ENCODE data around the gene SCAMP4. TPM values are rescaled to one million over a fixed set of nuclear protein-coding genes. Genes with fewer than 3 reads are reported as not detected.

Gene SCAMP4
- total and polyA plus RNA-seq, 2 of the 13 experiments (the other 11 are each of a cell fraction or from before 2014, with no cell fraction given) = 10.7 to 13.7 TPM

GRCh38 chr19:1884719-1885334 is 20.4 kb upstream of the SCAMP4 start:
- ATAC-seq (peak; percentile 8; the same call in 2 of the 3 replicates), FAIRE-seq (no peak), DNase-seq (ENCODE audit: low spot score) (no peak)
- peak overlapping the region; percentile 90 for H3K9ac ChIP-seq (ENCODE audit: insufficient read depth, low read depth, low read length)
- BruUV-seq (replicated peaks) = no TSS peak
- peak overlapping the region; percentile 77 to 99 (median 89) for H3K4me3 ChIP-seq (replicated peaks in 1 of 3; ENCODE audit: insufficient read depth in 1 of 3, low read depth in 2 of 3, low read length in 3 of 3)
- peak overlapping the region; percentile 63 for H3K27ac ChIP-seq (ENCODE audit: extremely low read length, insufficient read depth, low read length)
- H3K79me2 ChIP-seq (ENCODE audit: insufficient read depth, low read length) = peaks cover 32% of the 10 kb centered on the region
- H3K9me3 ChIP-seq (ENCODE audit: low read length) = no peaks in the 10 kb centered on the region
- POLR2A ChIA-PET = interaction anchor here (0.6 to 1.1 kb wide), 6 partner anchors 9 to 814 kb away, joined by 3 to 9 read pairs (median 5); no protein-coding TSS in a partner anchor
- H2AFZ ChIP-seq (ENCODE audit: low read length) = no peak overlapping the region
- CTCF ChIA-PET (ENCODE audit: low intra/inter-chr PET ratio, low total read pairs) = no interaction called here
- peak overlapping the region; percentile 91 for H3K4me2 ChIP-seq (ENCODE audit: low read depth, low read length)
- peaks cover 50% of the 10 kb centered on the region for H3K4me1 ChIP-seq (ENCODE audit: insufficient read depth, low read length)
- peaks cover 16% of the 10 kb centered on the region for H4K20me1 ChIP-seq (ENCODE audit: insufficient read depth, low read length)
- in situ Hi-C loops (cut with HindIII; ENCODE audit: extremely low pct_ligation_motif_present, low pct_unique_long_range_greater_than_20kb) (no loop called here), intact Hi-C loops (cut with micrococcal nuclease; ENCODE audit: unreplicated experiment) (no loop called here)
- no peaks in the 10 kb centered on the region for H3K27me3 ChIP-seq (ENCODE audit: control insufficient read depth in 1 of 2, insufficient read depth in 2 of 2, low read length in 2 of 2)
- peaks cover 0 to 3% of the 10 kb centered on the region in 2 experiments; a peak in 1 of 5 replicates for H3K36me3 ChIP-seq (replicated peaks in 1 of 2; ENCODE audit: control insufficient read depth in 1 of 2, insufficient read depth in 2 of 2, low read length in 2 of 2)
- under 1% methylated on average over 21 of the region's 56 CpGs for WGBS (ENCODE audit: low lambda C conversion rate)
- TF ChIP-seq KDM5B (CRISPR knock-in tag; IDR thresholded peaks at IDR 0.05; ENCODE audit: borderline replicate concordance) = peak; percentile 63; the same call in 1 of the 2 replicates
- no peak for TF ChIP-seq MAF1 (CRISPR knock-in tag; IDR thresholded peaks at IDR 0.05; ENCODE audit: borderline replicate concordance)
- TF ChIP-seq SRY (CRISPR knock-in tag; IDR thresholded peaks at IDR 0.05) = peak; percentile 30; the same call in 1 of the 2 replicates
- TF ChIP-seq REL (CRISPR knock-in tag; conservative IDR thresholded peaks at IDR 0.05) = 0 out of 2 replicates have a peak, but pooled peaks have one; percentile 2
- TF ChIP-seq ZNF687 (CRISPR knock-in tag; IDR thresholded peaks at IDR 0.05) = peak; percentile 55; the same call in 1 of the 2 replicates
- peak; percentile 49 for TF ChIP-seq AGO2 (optimal IDR thresholded peaks at IDR 0.05; ENCODE audit: low read depth, low read length)
- 0 out of 2 replicates have a peak, but pooled peaks have one; percentile 44 for TF ChIP-seq ZNF674 (CRISPR knock-in tag; IDR thresholded peaks at IDR 0.05; ENCODE audit: low read depth)
- TF ChIP-seq ZBTB39 (CRISPR knock-in tag; IDR thresholded peaks at IDR 0.05) = no peak
- TF ChIP-seq ZNF446 (CRISPR knock-in tag; IDR thresholded peaks at IDR 0.05) = 0 out of 2 replicates have a peak, but pooled peaks have one; percentile 30
- TF ChIP-seq ZNF232 (CRISPR knock-in tag; IDR thresholded peaks at IDR 0.05; ENCODE audit: borderline replicate concordance) = 0 out of 2 replicates have a peak, but pooled peaks have one; percentile 24
- no peak for TF ChIP-seq ARNT (IDR thresholded peaks at IDR 0.05)
- TF ChIP-seq ZFY (CRISPR knock-in tag; IDR thresholded peaks at IDR 0.05) = peak; percentile 43
- 0 out of 2 replicates have a peak, but pooled peaks have one; percentile 54 for TF ChIP-seq EEA1 (CRISPR knock-in tag; IDR thresholded peaks at IDR 0.05; ENCODE audit: borderline replicate concordance)
- TF ChIP-seq CBFB (CRISPR knock-in tag; IDR thresholded peaks at IDR 0.05) = 0 out of 2 replicates have a peak, but pooled peaks have one; percentile 4
- TF ChIP-seq ZNF777 (CRISPR knock-in tag; IDR thresholded peaks at IDR 0.05) = peak; percentile 58; the same call in 1 of the 2 replicates
- 0 out of 2 replicates have a peak, but pooled peaks have one; percentile 9 for TF ChIP-seq DR1 (CRISPR knock-in tag; IDR thresholded peaks at IDR 0.05)
- no peak for TF ChIP-seq SMAD9 (CRISPR knock-in tag; IDR thresholded peaks at IDR 0.05)

All from HepG2 (cell line).